CD4-positive, alpha-beta T cell (primary cell): ENCODE data around the gene PRMT2. TPM values are rescaled to one million over a fixed set of nuclear protein-coding genes. Genes with fewer than 3 reads are reported as not detected.

ENCODE experiments used
- ATAC-seq: fragments of 200-7000 bp; cut with Tn5 transposase; one replicate; pipeline ENCODE4 v1.10.0; 2022; ENCODE audit warnings: mild to moderate bottlenecking; ENCODE audit not compliant: poor library complexity
- CTCF ChIA-PET: fragments of 350-600 bp; sonication (Branson Sonifier 250); formaldehyde crosslinking; loops from one replicate; lab custom pipeline; 2021; ENCODE audit warnings: antibody characterized with exemption, inconsistent platforms; lab: Charles Lee
- POLR2A ChIA-PET: fragments of 350-600 bp; sonication (Branson Sonifier 250); formaldehyde crosslinking; loops from one replicate; lab custom pipeline; 2021; ENCODE audit warnings: antibody characterized with exemption, inconsistent platforms; lab: Charles Lee
- DNase-seq, 14 experiments: peaks; one replicate each; pipeline ENCODE4 v3.0.0-alpha.2; 2013 to 2020; ENCODE audit warnings: mixed read lengths in 2 of 14
- H3K27ac ChIP-seq, 2 donors: one replicate each; pipeline versions ENCODE4 v1.5.1 to v1.7.0; 2013; ENCODE audit warnings: low read length in 2 of 2, low read depth in 1 of 2, mild to moderate bottlenecking in 1 of 2
- H3K27me3 ChIP-seq, 2 experiments: 1 replicate in 1 of 2; 2 replicates in 1 of 2; pipeline versions ENCODE4 v1.6.1 to v1.7.0; 2013; ENCODE audit warnings: low read length in 2 of 2, control low read depth in 1 of 2, mild to moderate bottlenecking in 1 of 2, moderate library complexity in 1 of 2; ENCODE audit not compliant: insufficient read depth in 2 of 2, control insufficient read depth in 1 of 2
- H3K36me3 ChIP-seq: one replicate; pipeline ENCODE4 v1.6.1; 2013; ENCODE audit warnings: low read length, control low read depth; ENCODE audit not compliant: insufficient read depth
- H3K4me1 ChIP-seq: one replicate; pipeline ENCODE4 v1.6.1; 2013; ENCODE audit warnings: low read length, control low read depth; ENCODE audit not compliant: insufficient read depth
- H3K4me3 ChIP-seq: one replicate; pipeline ENCODE4 v1.5.1; 2013; ENCODE audit warnings: mild to moderate bottlenecking, low read length, moderate library complexity
- H3K9me3 ChIP-seq, 2 experiments: 1 replicate in 1 of 2; 2 replicates in 1 of 2; pipeline versions ENCODE4 v1.6.1 to v1.7.0; 2013; ENCODE audit warnings: low read length in 2 of 2, mild to moderate bottlenecking in 2 of 2, control low read depth in 1 of 2, moderate library complexity in 1 of 2; ENCODE audit not compliant: control insufficient read depth in 1 of 2, insufficient read depth in 1 of 2
- H3K27ac Mint-ChIP-seq: one replicate; pipeline ENCODE4 v1.8.0; 2020; ENCODE audit warnings: mixed read lengths
- H3K27me3 Mint-ChIP-seq: one replicate; pipeline ENCODE4 v1.8.0; 2021; ENCODE audit warnings: mixed read lengths
- H3K36me3 Mint-ChIP-seq: one replicate; pipeline ENCODE4 v1.8.0; 2021; ENCODE audit warnings: low read depth, mixed read lengths
- H3K4me1 Mint-ChIP-seq: one replicate; pipeline ENCODE4 v1.8.0; 2021; ENCODE audit warnings: low read depth, mixed read lengths
- H3K4me3 Mint-ChIP-seq: one replicate; pipeline ENCODE4 v1.8.0; 2020; ENCODE audit warnings: mild to moderate bottlenecking, mixed read lengths
- H3K9me3 Mint-ChIP-seq: one replicate; pipeline ENCODE4 v1.8.0; 2020; ENCODE audit warnings: mixed read lengths
- intact Hi-C, 2 experiments: fragments of 100-400 bp; cut with DNase I in 1 of 2; cut with micrococcal nuclease in 1 of 2; formaldehyde crosslinking; loops; one replicate each; pipeline versions ENCODE4 v1.15.1 to v1.9.0; 2023 to 2025; cut with DNase I, micrococcal nuclease
- total RNA-seq, 174 experiments: library from RNA in 2 of 174; stranded (reverse) in 2 of 174; gene quantifications; one replicate each; pipeline ENCODE4 v1.2.3 and lab custom pipeline; 2021 to 2026
- TF ChIP-seq, protein P1 (sequence below): fragments of 200-600 bp; IDR thresholded peaks from one replicate; pipeline ENCODE4 v1.8.0; 2022; ENCODE audit warnings: antibody characterized with exemption, mild to moderate bottlenecking

PRMT2 gene
- total RNA-seq, 2 experiments from 2014 or later, result 97.1 to 101 TPM

DNA sequence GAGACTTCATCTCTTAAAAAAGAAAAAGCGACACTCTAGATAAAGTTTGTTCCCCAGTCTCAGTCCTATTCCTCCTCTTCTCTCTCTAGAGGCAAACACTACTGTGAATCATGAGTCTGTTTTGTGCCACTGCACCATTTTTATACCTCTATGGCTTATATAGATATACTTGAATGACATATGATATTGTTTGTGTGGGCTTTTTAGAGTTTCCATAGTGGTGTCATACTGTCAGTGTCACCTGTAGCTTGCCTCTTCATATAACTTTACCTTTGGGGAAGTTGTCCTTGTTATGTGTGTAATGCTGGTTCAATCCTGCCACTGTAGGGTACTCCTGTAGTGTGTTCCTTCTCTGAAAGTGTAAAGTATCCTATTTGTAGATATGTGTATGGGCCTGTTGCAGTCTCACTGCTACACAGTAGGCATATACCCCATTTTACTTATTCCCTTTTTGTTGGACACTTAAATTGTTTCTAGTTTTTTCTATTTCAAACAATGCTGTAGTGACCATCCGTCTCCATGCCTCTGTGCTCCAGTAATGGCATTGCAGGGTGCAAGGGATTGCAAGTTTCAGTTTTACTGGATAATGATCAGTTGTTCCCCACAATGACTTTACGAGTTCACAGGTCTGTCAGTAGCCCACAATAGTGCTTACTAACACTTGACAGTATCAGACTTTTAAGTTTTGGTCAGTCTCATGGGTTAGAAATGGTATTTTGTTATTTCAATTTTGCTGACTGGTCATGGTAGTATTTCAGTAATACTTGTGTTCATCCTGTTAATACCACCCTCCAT, 2.7 kb downstream of the PRMT2 start:
- peak overlapping the region; percentile 85 for H3K4me3 Mint-ChIP-seq
- H3K36me3 Mint-ChIP-seq, result peaks cover 74% of the 10 kb centered on the region
- H3K27ac Mint-ChIP-seq, result peak overlapping the region; percentile 97
- intact Hi-C loops, result loop anchor here in 1 of 2 experiments (2.0 kb wide), 1 partner anchor 15 kb away; no protein-coding TSS in a partner anchor
- peaks cover 46% of the 10 kb centered on the region for H3K4me1 ChIP-seq
- TF ChIP-seq, protein P1, sequence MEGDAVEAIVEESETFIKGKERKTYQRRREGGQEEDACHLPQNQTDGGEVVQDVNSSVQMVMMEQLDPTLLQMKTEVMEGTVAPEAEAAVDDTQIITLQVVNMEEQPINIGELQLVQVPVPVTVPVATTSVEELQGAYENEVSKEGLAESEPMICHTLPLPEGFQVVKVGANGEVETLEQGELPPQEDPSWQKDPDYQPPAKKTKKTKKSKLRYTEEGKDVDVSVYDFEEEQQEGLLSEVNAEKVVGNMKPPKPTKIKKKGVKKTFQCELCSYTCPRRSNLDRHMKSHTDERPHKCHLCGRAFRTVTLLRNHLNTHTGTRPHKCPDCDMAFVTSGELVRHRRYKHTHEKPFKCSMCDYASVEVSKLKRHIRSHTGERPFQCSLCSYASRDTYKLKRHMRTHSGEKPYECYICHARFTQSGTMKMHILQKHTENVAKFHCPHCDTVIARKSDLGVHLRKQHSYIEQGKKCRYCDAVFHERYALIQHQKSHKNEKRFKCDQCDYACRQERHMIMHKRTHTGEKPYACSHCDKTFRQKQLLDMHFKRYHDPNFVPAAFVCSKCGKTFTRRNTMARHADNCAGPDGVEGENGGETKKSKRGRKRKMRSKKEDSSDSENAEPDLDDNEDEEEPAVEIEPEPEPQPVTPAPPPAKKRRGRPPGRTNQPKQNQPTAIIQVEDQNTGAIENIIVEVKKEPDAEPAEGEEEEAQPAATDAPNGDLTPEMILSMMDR, result no peak
- ATAC-seq (no peak), DNase-seq (no peak)
- peaks cover 83% of the 10 kb centered on the region for H3K4me1 Mint-ChIP-seq
- POLR2A ChIA-PET, result interaction anchor here (0.6 to 7.3 kb wide), 11 partner anchors 16 to 178 kb away, joined by 3 to 130 read pairs (median 15); partner anchors contain the start of gene DIP2A
- H3K36me3 ChIP-seq, result peaks cover 36% of the 10 kb centered on the region
- H3K27me3 Mint-ChIP-seq, result no peaks in the 10 kb centered on the region
- H3K9me3 ChIP-seq, result no peaks in the 10 kb centered on the region
- peak overlapping the region; percentile 100 for H3K4me3 ChIP-seq
- CTCF ChIA-PET, result interaction anchor here (0.6 to 3.9 kb wide), 4 partner anchors 10 to 106 kb away, joined by 3 to 12 read pairs (median 4); no protein-coding TSS in a partner anchor
- H3K27ac ChIP-seq, result peak overlapping the region in 1 of 2 donors; percentile 33
- no peaks in the 10 kb centered on the region for H3K9me3 Mint-ChIP-seq
- H3K27me3 ChIP-seq, result no peaks in the 10 kb centered on the region

DNA sequence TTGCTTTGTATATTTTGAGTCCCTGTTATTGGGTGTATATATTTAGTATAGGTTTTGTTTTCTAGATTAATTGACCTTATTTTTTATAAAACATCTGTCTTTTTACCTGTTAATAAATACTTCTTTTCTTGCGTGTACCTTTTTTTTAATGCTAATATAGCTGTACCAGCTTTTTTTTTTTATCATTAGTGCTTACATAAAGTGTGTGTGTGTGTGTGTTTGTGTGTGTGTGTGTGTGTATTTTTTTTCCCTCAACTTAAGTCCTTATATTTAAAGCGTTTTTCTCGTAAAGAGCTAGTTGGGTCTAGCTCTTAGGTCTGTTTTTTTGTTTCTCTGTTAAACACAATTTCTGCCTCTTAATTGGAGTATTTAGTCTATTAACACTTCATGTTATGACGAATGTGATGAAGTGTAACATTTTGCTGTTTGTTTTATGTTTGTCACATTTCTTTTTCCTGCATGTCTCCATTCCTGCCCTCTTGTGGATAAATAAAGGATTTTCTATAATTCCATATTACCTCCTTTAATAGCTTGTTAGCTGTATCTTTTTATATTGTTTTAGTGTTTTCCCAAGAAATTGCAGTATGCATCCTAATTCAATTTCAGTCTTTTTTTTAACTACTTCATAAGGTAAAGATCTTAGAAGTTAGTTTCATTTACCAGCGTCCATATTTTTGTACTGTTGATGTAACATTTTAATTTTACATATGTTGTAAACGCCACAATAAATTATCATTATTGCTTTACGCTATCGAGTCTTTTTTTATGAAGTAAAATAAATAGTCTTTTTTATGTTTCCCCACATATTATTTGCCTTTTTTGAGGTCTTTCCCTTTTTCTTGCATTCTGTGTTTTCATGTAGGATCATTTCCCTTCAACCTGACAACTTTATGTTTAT, 4.3 kb downstream of the PRMT2 start:
- H3K27ac ChIP-seq, result no peak overlapping the region
- no peak overlapping the region for H3K4me3 ChIP-seq
- ATAC-seq (no peak), DNase-seq (peak in 3 of 14 experiments; percentile 54 to 63 (median 55))
- peaks cover 68% of the 10 kb centered on the region for H3K4me1 Mint-ChIP-seq
- peak overlapping the region; percentile 97 for H3K27ac Mint-ChIP-seq
- peaks cover 30% of the 10 kb centered on the region for H3K4me1 ChIP-seq
- TF ChIP-seq, protein P1, result peak; percentile 51
- no peaks in the 10 kb centered on the region for H3K27me3 Mint-ChIP-seq
- CTCF ChIA-PET, result interaction anchor here (0.6 to 1.4 kb wide), 16 partner anchors 8 to 181 kb away, joined by 3 to 8 read pairs (median 3); partner anchors contain the start of gene DIP2A
- intact Hi-C loops, result loop anchor here in 1 of 2 experiments (1.0 to 2.0 kb wide), 2 partner anchors 17 to 107 kb away; no protein-coding TSS in a partner anchor
- peaks cover 85% of the 10 kb centered on the region for H3K36me3 Mint-ChIP-seq
- peaks cover 52% of the 10 kb centered on the region for H3K36me3 ChIP-seq
- POLR2A ChIA-PET, result interaction anchor here (0.6 to 7.3 kb wide), 7 partner anchors 20 to 180 kb away, joined by 3 to 68 read pairs (median 4); partner anchors contain the start of gene DIP2A
- H3K9me3 Mint-ChIP-seq, result no peaks in the 10 kb centered on the region
- no peaks in the 10 kb centered on the region for H3K9me3 ChIP-seq
- H3K27me3 ChIP-seq, result no peaks in the 10 kb centered on the region
- peak overlapping the region; percentile 86 for H3K4me3 Mint-ChIP-seq

DNA sequence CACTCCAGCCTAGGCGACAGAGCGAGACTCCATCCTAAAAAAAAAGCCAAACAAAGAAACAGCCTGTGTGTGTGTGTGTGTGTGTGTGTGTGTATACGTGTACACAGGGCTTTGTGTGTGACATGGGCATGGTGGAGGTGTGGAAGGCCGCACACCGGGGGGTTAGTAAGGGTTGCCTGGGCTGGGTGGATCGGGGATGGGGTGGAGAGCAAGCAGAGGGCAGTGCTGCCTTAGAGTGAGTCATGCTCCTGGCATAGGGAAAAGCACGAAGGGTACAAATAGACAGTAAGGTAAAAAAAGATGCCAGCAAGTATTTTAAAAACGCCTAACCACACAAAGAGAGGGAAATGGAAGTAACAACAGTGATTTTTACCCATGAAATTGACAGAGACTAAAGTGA, 6.2 kb downstream of the PRMT2 start:
- CTCF ChIA-PET, result no interaction called here
- H3K4me1 Mint-ChIP-seq, result peaks cover 71% of the 10 kb centered on the region

More for the DNA sequence above, 6.2 kb downstream of the PRMT2 start:
- Histone ChIP-seq H3K9me3 (no peaks in the 10 kb centered on the region), H3K36me3 (peaks cover 71% of the 10 kb centered on the region), H3K4me1 (peaks cover 26% of the 10 kb centered on the region), H3K4me3 (no peak overlapping the region), H3K27ac (peak overlapping the region in 1 of 2 donors; percentile 32), H3K27me3 (no peaks in the 10 kb centered on the region)
- POLR2A ChIA-PET, result no interaction called here
- intact Hi-C loops, result no loop called here
- H3K4me3 Mint-ChIP-seq, result peak overlapping the region; percentile 42
- H3K9me3 Mint-ChIP-seq, result no peaks in the 10 kb centered on the region
- ATAC-seq, result no peak
- peaks cover 95% of the 10 kb centered on the region for H3K36me3 Mint-ChIP-seq
- H3K27ac Mint-ChIP-seq, result peak overlapping the region; percentile 45
- DNase-seq, result no peak
- H3K27me3 Mint-ChIP-seq, result no peaks in the 10 kb centered on the region
- TF ChIP-seq, protein P1, result no peak
